Measurements from ENCODE around the gene SVEP1.

SVEP1 gene

DNA sequence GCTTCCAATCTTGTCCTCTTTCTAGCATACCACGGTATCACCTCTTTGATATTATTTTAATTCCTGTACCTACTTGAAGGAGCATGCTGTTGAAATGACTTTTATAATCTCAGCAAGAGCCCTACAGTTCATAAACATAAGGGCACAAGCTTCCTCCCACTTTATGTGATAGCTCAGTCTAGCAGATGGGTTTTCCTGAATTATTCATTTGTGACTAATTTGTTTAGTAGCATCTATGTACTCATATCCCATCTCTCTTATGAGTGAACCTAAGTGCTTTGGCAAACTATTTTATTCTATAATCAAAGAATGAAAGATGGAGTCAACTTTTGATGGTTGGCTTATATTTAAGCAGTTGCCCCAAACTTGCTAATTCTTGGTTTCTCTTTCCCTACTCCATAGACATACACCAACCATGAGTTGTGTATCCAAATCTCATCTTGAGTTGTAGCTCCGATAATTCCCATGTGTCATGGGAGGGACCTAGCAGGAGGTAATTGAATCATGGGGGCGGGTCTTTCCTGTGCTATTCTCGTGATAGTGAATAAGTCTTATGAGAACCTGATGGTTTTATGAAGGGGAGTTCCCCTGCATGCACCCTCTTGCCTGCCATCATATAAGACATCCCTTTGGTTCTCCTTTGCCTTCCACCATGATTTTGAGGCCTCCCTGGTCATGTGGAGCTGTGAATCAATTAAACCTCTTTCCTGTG is 259.6 kb downstream of the SVEP1 start:
- TF ChIP-seq ZNF23 (tag by site-specific recombination; IDR thresholded peaks at IDR 0.05; ENCODE audit: borderline replicate concordance) = no peak
- no peak for TF ChIP-seq ZNF169 (tag by site-specific recombination; IDR thresholded peaks at IDR 0.05)
- TF ChIP-seq FEZF1 (tag by site-specific recombination; IDR thresholded peaks at IDR 0.05) = no peak
- no peak for TF ChIP-seq ZFP3 (tag by site-specific recombination; IDR thresholded peaks at IDR 0.05; ENCODE audit: low read depth)
- TF ChIP-seq ZNF223 (tag by site-specific recombination; IDR thresholded peaks at IDR 0.05) = no peak
- TF ChIP-seq ZNF677 (tag by site-specific recombination; IDR thresholded peaks at IDR 0.05) = no peak
- Histone ChIP-seq H3K4me1 (ENCODE audit: control insufficient read depth, insufficient read depth, low read length) (no peaks in the 10 kb centered on the region), H3K9me3 (ENCODE audit: control insufficient read depth, insufficient read depth, low read depth, low read length) (no peaks in the 10 kb centered on the region), H3K27ac (ENCODE audit: extremely low read depth, low read depth, low read length) (no peak overlapping the region), H3K36me3 (ENCODE audit: control insufficient read depth in 2 of 2, insufficient read depth in 1 of 2, low read length in 2 of 2) (no peaks in the 10 kb centered on the region), H3K4me3 (ENCODE audit: low read depth, low read length) (no peak overlapping the region)
- ChIA-PET CTCF (interaction anchor here (0.6 kb wide), 1 partner anchor 417 kb away, joined by 6 read pairs; no protein-coding TSS in a partner anchor), POLR2A (no interaction called here)

GRCh38 chr9:110317911-110318310 is 261.6 kb downstream of the SVEP1 start:
- Histone ChIP-seq H3K36me3 (ENCODE audit: control insufficient read depth in 2 of 2, insufficient read depth in 1 of 2, low read length in 2 of 2) (no peaks in the 10 kb centered on the region), H3K27ac (ENCODE audit: extremely low read depth, low read depth, low read length) (no peak overlapping the region), H3K9me3 (ENCODE audit: control insufficient read depth, insufficient read depth, low read depth, low read length) (no peaks in the 10 kb centered on the region), H3K4me1 (ENCODE audit: control insufficient read depth, insufficient read depth, low read length) (no peaks in the 10 kb centered on the region), H3K4me3 (ENCODE audit: low read depth, low read length) (no peak overlapping the region)
- ChIA-PET CTCF (no interaction called here), POLR2A (no interaction called here)
- TF ChIP-seq, protein P1, sequence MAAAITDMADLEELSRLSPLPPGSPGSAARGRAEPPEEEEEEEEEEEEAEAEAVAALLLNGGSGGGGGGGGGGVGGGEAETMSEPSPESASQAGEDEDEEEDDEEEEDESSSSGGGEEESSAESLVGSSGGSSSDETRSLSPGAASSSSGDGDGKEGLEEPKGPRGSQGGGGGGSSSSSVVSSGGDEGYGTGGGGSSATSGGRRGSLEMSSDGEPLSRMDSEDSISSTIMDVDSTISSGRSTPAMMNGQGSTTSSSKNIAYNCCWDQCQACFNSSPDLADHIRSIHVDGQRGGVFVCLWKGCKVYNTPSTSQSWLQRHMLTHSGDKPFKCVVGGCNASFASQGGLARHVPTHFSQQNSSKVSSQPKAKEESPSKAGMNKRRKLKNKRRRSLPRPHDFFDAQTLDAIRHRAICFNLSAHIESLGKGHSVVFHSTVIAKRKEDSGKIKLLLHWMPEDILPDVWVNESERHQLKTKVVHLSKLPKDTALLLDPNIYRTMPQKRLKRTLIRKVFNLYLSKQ (tag by site-specific recombination; IDR thresholded peaks at IDR 0.05; ENCODE audit: borderline replicate concordance) = no peak
- TF ChIP-seq ZNF121 (tag by site-specific recombination; IDR thresholded peaks at IDR 0.05) (no peak), ZNF677 (tag by site-specific recombination; IDR thresholded peaks at IDR 0.05) (no peak), ZSCAN5A (tag by site-specific recombination; IDR thresholded peaks at IDR 0.05) (no peak), ZNF362 (tag by site-specific recombination; IDR thresholded peaks at IDR 0.05) (no peak), ZNF133 (tag by site-specific recombination; IDR thresholded peaks at IDR 0.05) (no peak), ZNF664 (tag by site-specific recombination; IDR thresholded peaks at IDR 0.05) (no peak), ELK4 (IDR thresholded peaks at IDR 0.05; ENCODE audit: borderline replicate concordance, low read depth, low read length) (no peak), ZNF585B (tag by site-specific recombination; IDR thresholded peaks at IDR 0.05) (no peak), GLI4 (tag by site-specific recombination; IDR thresholded peaks at IDR 0.05) (no peak), ZNF510 (tag by site-specific recombination; IDR thresholded peaks at IDR 0.05; ENCODE audit: insufficient replicate concordance) (no peak), KLF9 (tag by site-specific recombination; IDR thresholded peaks at IDR 0.05; ENCODE audit: low read depth) (no peak), ZNF792 (tag by site-specific recombination; IDR thresholded peaks at IDR 0.05) (no peak)
- TF ChIP-seq, protein P2, sequence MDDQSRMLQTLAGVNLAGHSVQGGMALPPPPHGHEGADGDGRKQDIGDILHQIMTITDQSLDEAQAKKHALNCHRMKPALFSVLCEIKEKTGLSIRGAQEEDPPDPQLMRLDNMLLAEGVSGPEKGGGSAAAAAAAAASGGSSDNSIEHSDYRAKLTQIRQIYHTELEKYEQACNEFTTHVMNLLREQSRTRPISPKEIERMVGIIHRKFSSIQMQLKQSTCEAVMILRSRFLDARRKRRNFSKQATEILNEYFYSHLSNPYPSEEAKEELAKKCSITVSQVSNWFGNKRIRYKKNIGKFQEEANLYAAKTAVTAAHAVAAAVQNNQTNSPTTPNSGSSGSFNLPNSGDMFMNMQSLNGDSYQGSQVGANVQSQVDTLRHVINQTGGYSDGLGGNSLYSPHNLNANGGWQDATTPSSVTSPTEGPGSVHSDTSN (CRISPR knock-in tag; IDR thresholded peaks at IDR 0.05) = no peak
